ENCODE results near the gene BOD1. TPM values are rescaled to one million over a fixed set of nuclear protein-coding genes. Genes with fewer than 3 reads are reported as not detected.

Gene BOD1
- total RNA-seq = 41.7 and 44.1 TPM in 2 replicates

- DNase-seq (ENCODE audit: low read depth) = peak; percentile 95
These were observed at the start of gene BOD1 for GRCh38 chr5:173616577-173617118. Gene BOD1, minus strand, starts transcription at chr5:173616650. Its CDS starts 214 bp downstream, at chr5:173616436.

- DNase-seq (ENCODE audit: low read depth) = no peak
These were observed 48.9 kb upstream of the BOD1 start for GRCh38 chr5:173665326-173665725.

DNA sequence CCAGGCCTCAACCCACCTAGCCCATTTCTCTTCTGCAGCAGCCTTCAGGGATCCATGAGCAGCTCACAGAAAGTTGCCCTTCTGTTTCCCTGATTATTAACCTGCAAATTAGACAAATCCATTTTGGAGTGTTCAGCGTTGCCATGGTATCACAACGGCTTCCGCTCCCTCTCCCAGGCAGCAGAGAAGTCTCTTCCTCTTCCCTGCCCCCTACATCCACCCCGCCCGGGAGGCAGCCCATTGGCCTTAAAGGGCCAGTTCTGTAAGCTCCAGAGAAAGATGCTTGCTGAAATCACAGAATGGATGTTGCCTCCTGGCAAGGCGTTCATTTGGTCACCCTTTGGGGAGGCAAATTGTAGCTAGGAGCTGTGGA, 47.7 kb upstream of the BOD1 start:
- DNase-seq (ENCODE audit: low read depth) = no peak

- DNase-seq (ENCODE audit: low read depth) = no peak
These were observed 47.1 kb upstream of the BOD1 start for GRCh38 chr5:173663352-173664153.

- no peak for DNase-seq (ENCODE audit: low read depth)
These were observed 46.3 kb upstream of the BOD1 start for GRCh38 chr5:173662581-173663351.

GRCh38 chr5:173660481-173661280, 44.2 kb upstream of the BOD1 start:
- no peak for DNase-seq (ENCODE audit: low read depth)

DNA sequence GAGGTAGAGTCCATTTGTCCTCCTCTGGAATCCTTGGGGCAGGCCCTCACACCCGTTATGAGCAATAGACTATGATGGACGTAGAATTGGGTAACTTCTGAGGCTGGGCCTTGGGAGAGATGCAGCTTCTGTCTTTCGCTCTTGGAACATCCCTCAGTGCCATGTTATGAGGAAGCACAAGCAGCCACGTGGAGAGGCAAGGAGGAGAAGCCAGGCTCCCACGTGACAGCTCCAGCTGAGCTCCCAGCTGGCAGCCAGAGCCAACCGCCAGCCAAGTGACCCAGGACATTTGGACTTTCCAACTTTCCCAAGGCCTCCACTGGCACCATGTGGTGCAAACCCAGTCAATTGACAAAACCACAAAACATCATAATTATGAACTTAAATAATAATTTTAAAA, 43.0 kb upstream of the BOD1 start:
- no peak for DNase-seq (ENCODE audit: low read depth)

- no peak for DNase-seq (ENCODE audit: low read depth)
These were observed 41.4 kb upstream of the BOD1 start for GRCh38 chr5:173657741-173658356.

DNA sequence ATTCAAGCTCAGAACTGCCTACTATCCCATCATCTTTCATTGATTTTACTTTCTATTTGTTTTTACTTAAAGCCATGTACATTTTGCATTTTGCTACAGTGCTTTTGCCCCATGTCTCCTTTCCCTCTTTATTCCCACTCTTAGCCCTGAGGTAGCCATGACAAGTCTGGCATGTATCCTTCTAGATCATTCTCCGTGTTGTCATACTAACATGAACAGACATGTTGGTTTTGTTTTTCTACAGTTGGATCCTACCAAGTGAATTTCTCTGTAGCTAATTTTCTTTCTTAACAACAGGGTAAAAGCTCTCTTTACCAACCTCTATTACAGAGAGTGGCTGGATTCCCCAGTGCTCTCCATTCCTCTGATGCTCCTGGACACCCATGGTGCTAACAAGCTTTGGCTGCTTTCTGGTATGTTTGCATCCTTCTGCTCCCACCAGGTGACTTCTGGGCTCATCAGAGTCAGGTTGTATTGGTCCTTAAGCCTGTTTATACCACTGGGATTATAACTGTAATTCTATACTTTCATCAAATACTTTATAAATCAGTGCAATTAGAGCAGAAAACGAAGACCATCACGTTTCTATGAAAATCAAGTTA, 38.8 kb upstream of the BOD1 start:
- no peak for DNase-seq (ENCODE audit: low read depth)

GRCh38 chr5:173653822-173654523, 37.5 kb upstream of the BOD1 start:
- no peak for DNase-seq (ENCODE audit: low read depth)

- no peak for DNase-seq (ENCODE audit: low read depth)
These were observed 31.9 kb upstream of the BOD1 start for GRCh38 chr5:173648308-173648866.

DNA sequence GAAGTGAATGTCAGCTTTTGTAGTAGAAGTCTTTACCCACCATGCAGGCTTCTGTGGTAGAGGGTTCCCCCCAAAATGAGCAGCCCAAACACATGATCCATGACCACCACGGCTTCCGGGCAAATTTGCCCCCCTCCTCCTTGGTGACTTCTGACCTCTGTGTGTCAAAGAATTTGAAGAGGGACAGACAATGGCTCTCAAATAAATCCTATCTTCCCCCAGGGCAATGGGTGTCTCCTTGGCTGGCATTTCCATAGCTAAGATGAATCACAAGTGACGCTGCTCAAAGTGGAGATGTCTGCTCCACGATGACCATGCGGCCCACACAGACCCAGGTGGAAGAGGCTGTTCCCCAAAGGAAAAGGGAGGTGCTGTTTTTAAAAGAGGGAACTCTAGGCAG, 30.2 kb upstream of the BOD1 start:
- DNase-seq (ENCODE audit: low read depth) = no peak

GRCh38 chr5:173645890-173646574, 29.6 kb upstream of the BOD1 start:
- DNase-seq (ENCODE audit: low read depth) = peak; percentile 56

- peak; percentile 90 for DNase-seq (ENCODE audit: low read depth)
These were observed 29.0 kb upstream of the BOD1 start for GRCh38 chr5:173645437-173645807.

DNA sequence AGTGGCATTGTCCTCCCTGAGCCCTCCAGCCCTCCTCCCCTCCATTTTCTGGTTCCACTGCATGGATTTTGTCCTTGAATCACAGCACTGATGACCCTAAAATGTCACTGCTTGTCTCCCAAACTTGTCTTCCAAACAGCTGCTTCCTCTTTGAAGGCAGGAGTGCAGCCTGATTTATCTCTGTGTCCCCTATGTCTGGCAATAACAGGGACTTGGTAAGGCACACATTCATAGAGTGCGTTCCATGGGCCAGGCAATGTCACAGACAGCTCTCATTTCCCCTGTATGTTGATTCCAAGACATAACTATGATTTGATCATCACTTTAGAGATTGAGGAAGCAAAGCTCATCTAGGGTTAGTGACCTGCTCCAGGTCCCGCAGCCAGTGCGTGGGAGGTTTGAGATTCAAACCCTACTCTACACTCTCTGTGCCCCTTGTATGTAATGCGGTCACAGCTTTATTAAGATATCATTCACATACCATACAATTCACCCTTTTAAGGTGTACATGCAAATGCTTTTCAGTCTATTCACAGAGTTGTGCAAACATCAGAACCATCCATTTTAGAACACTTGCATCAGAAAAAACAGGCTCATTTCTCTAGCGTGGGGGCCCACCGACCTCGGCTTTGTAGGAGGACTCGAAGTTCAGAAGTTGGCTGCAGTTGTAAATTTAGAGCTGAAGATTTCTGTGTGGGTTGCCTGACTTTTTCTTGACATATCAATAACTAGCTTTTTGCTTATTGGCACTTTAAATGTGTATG, 28.4 kb upstream of the BOD1 start:
- DNase-seq (ENCODE audit: low read depth) = no peak

DNA sequence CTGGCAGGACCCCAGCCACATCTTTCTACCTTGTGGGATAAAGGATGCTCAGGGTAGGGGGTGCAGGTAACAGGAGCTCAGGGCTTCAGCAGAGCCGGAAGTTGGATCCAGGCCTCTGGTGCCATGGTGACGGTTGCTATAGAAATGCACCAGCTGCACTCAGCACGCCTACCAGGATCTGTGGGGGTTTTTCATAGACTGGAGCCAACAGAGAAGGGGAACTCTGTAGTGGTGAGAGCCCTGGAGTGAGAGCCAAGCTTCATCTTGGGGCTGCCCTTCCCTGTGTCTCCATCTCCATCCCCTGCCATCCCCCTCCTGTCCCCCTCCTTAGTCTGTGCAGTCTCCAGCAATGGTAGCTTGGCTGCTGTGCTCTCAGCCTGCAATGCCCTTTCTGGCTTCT, 27.5 kb upstream of the BOD1 start:
- DNase-seq (ENCODE audit: low read depth) = peak; percentile 21

- DNase-seq (ENCODE audit: low read depth) = no peak
These were observed 26.5 kb upstream of the BOD1 start for GRCh38 chr5:173642895-173643481.

- no peak for DNase-seq (ENCODE audit: low read depth)
These were observed 25.9 kb upstream of the BOD1 start for GRCh38 chr5:173642191-173642816.

Measured in renal cortical epithelial cell (primary cell).